ENCODE measurements around the gene CPA3.

CPA3 gene

DNA sequence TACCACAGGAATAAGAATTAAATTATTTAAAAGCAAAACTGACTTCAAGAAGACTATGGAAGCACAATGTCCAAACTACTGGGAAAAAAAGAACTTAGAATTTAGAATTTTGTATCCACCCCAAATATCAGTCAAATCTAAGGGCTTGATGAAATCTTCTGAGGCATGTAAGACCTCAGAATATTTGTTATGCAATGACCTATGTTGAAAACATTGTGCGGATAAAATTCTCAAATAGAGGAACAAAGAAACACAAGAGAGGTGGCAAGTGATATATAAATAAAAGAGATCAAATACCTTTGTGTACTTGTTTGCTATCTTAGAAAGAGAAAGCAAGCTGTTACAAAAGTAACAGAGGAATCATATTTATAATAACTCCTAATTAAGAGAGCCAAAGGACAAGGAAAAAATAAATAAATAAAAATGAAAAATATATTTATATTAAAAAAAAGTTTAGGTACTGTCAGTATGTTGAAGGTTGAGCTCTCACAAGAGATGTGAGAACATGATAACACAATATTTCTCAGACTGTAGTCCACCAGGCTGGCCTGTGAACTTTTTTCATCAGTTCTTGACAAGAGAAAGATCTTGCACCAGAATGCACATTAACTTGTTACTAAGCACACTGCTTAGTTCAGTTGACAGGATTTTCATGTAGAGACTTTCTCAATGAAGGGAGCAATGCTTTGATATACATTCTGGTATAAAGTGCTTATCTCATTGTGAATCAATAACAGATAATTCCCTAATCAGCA, 50.0 kb downstream of the CPA3 start:
- DNase-seq (ENCODE audit: low read depth in 2 of 2) = no peak

DNA sequence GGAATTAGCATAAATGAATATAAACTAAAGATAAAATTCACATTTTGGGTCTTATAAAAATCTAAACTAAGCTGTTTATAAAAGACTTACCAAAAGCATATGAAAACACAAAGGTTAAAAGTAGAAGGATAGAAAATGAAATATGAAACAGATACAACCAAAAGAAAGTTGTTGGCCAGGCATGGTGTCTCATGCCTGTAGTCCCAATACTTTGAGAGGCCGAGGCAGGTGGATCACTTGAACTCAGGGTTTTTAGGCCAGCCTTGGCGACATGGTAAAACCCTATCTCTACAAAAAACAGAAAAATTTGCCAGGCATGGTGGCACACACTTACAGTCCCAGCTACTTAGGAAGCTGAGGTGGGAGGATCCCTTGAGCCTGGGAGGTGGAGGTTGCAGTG, 51.0 kb downstream of the CPA3 start:
- DNase-seq (ENCODE audit: low read depth in 2 of 2) = no peak

DNA sequence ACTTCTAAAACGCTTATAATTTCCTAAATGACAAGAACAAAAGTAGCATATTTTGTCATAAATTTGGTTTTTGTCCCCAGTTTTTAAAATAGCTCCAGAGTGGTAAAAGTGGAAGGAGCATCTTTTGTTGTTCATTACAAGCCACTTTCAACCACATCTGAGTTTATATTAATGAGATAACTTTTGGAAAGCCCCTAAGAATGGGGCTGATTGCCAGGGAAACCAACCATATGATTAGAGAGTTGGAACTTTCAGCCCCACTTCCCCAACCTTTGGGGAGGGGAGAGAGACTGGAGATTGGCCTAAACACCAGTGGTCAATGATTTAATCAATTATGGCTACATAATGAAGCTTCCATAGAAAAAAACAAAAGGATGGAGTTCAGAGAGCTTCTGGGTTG, 57.4 kb downstream of the CPA3 start:
- no peak for DNase-seq (ENCODE audit: low read depth in 2 of 2)

DNA sequence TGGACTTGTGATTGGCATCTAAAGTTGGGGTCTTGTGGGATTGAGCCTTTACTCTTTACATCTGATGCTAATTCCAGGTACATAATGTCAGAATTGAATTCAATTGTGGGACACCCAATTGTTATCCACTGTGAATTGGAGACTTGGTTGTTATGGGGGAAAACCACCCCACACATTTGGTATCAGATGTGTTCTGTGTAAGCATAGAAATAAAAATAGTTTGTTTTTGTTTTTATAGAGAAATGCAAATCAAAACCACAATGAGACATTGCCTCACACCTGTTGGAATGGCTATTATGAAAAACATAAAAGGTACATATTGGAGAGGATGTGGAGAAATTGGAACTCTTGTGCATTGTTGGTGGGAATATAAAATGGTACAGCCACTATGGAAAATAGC, 58.5 kb downstream of the CPA3 start:
- DNase-seq (ENCODE audit: low read depth in 2 of 2) = no peak

DNA sequence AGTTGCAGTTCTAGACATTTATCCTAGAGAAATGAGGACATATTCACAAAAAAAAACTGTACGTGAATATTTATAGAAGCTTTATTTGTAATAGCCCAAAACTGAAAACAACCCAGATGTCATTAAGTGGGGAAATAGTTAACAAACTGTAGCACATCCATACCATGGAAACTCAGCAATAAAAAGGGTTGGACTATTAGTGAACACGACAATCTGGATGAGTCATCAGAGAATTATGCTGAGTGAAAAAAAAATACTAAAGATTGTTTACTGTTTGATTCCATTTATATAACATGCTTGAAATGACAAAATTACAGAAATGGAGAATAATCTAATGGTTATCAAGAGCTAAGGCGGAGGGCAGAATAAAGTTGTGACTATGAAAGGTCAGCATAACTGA, 59.5 kb downstream of the CPA3 start:
- no peak for DNase-seq (ENCODE audit: low read depth in 2 of 2)

DNA sequence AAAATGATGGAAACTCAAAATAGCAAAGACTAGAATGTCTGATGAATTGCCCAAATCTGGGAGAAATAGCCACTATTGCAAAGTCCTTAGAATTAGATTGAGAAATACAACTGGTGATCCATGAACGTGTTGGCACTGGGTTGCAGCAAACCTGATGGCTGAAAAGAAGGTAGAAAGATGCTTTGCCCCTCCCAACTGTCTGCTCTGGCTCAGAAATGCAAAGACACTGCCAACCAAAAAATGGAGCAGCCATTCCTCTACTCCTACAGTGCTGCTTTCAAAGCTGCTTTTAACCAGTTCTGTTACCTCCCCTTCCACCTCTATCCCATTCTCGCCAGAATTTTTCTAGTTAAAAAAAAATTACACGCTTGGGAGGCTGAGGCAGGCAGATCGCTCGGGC, 60.7 kb downstream of the CPA3 start:
- no peak for DNase-seq (ENCODE audit: low read depth in 2 of 2)

DNA sequence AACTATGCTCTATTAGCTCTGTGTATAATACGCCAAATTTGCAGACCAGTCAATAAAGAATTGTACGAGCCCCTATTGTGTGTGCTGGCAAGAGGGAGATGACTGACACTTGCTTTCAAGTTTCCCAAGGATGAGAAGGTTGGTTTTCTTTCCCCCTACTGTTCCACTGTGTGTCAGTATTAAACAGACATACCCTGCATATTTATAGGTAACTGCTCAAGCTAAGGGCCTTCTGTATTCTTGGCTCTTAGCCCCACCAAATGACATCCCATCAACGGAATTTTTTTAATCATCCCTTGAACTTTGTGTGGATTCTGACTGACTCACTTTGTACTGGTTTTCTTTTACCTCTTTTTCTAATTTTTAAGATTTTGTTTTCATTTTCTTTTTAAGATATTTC, 65.7 kb downstream of the CPA3 start:
- peak; percentile 49 to 66 for DNase-seq (ENCODE audit: low read depth in 2 of 2)

DNA sequence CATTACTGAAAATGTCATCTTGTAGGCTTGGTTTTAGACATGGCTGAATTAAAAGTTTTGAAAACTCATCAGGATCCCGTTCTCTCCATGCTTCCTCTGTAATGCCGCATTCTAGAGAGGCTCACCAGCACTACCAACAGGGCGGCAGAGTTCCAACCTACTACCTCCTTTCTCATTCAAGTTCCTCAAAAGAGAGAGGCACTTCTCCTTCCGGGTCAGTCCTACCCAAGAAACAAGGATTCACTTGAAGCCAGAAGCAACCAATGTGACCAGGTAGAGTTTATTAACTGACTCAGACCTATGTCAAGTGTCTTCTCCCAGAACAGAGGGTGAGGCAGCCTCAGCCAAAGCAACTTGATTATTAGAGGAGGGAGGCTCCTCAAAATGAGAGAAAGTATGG, 66.5 kb downstream of the CPA3 start:
- no peak for DNase-seq (ENCODE audit: low read depth in 2 of 2)

DNA sequence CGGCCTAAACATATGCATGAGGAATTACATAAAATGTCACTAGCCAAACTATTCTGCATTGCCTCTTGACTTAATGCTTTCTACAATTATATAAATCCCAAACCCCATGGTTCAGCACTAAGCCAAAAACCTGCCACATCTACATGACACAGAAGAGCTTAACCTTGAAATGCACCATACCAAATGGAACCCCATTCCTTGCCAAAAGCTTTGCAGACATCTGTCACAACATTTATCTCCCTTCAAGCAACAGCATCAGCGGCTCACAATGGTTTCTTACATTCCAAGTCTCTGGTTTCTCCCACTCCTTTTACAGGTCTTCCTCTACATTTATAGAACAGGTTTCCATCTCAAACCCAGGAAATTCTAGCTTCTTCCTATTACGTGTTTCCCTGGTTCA, 67.9 kb downstream of the CPA3 start:
- DNase-seq (ENCODE audit: low read depth in 2 of 2) = no peak

DNA sequence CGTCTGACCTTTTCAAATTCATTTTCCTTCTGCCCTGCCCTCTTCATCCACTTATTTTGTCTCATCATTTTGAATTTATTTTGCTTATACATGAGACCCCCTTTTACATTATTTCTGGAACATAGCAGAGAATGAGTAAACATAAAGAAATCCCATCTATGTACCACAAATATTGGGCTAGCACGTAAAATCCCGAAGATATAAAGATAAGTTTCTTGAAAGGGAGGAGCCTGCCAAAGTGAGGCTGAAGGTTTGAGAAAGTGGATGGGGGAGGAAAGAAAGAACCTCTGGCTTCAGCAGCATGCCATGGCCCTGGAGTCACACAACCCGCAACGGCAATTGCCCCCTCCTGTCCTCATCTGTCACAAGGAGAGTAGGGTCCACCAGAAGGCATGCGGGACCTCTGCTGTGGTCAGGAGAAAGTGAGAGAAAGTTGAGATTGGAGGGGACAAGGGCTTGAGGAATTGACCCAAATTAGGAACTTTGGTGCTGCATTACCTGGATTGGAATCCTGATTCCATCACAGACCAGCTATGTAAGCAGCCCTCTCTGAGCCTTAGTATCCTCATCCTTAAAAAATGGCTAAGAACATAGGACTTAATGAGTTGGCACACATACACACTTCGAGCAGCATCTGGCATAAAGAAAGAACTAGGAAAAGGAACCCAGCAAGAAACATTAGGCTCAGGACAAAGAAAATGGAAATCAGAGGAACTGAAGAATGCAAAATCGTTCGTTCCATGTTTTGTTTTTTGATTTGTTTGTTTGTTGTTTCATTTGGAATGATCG, 72.6 kb downstream of the CPA3 start:
- DNase-seq (ENCODE audit: low read depth in 2 of 2) = peak; percentile 66 to 74

DNA sequence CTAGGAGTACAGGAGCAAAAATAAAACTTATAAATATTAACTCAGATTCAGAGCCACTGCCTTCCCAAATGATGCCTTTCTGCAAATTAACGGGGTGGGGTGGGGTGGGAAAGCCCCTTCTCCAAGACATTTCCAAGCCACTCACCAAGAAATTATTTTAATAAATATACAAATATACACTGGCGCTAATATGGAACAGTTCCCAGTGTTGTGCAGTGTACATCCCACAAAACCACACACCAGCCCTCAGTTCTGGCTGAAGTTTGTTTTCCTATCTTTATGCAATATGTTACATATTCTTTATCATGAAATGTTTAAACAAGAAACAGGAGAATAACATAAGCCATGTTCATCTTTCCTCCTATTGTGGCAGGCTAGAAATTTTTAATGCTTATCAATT, 73.2 kb downstream of the CPA3 start:
- no peak for DNase-seq (ENCODE audit: low read depth in 2 of 2)

DNA sequence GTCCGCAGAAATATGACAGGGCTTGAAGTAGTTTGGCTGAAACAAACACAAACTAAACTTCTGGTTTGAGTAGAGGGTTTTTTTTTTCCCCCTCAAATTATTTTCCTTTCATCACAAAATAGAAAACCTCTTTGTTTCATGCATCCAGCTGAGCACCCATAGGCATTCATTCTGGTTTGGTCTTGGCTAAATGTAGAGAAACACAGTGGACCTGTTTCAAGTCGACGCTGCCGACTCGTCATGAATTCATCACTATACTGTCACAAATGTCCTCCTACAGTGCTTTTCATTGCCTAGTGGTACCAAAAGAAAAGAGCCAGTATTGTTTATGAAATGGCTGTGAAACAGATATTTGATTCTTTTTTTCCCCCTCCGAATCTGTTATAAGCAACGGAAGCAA, 73.8 kb downstream of the CPA3 start:
- DNase-seq (ENCODE audit: low read depth in 2 of 2) = no peak

DNA sequence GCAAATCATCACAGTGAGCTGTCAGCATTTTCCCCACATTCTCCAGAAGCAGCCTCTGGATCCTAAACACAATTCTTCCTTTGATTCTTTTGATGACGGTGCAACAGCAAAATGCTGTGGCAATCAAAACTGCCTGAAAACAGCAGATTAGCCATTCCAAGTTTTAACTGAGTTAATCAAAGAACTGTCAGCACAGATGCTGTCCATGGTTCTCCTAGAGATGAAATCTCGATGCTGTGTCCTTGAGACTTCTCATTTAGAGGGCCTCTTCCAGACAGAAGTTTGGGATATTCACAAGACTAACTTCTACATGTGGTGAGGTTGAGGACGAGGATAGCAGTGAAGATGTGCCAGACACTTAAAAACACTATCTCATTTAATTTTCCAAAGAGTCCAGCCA, 75.9 kb downstream of the CPA3 start:
- DNase-seq (ENCODE audit: low read depth in 2 of 2) = no peak

DNA sequence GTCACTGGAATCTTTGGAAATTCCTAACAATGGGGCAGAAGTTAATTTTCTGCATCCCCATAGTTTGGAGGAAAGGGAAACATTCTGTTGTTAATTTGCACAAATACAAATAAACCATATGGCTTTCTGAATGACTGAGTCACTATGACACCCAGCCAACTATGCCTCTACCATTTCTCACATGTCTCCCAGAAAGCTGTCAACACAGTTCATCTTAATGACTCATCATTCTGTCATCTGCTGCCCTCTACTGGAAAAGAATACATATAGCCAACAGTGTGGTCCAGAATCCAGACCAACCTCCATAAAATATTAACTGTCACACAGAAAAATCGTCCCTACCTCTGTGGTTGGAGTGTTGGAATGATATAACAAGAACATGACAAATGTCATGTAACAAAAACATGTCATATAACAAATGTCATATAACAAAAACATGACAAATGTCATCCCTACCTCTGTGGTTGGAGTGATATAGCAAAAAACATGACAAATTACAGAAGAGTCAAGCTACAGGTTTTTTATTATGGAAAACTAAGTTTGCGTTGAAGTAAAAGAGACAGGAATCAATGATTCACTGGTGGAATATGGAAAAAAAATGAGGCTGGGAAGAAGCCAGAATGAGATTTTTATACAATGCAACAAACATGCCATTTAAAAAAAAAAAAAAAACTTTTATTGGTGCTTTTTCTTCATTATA, 78.6 kb downstream of the CPA3 start:
- DNase-seq (ENCODE audit: low read depth in 2 of 2) = peak; percentile 91 to 92

DNA sequence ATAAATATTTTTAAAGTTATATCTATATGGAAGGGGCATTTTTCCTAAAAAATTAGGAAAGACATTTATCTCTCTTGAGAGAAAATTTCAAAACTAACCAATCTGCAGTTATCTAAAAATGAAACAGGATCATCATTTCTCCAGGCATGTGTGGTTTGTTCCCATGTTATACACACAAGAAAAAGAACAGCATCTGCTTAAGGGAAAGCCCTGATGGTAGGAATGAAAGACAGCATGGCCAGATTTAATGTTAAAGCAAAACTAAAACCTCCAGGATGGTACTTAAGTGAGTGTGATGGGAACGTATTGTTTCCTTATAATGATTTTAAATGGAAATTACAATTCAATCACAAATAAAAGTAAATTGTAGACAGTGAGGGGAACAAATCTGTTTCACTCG, 80.0 kb downstream of the CPA3 start:
- DNase-seq (ENCODE audit: low read depth in 2 of 2) = no peak

All from fibroblast of skin of left biceps (primary cell).